Gastrocnemius medialis (tissue), 4 donors: Measurements from ENCODE around the gene PTPN20. TPM values are rescaled to one million over a fixed set of nuclear protein-coding genes. Genes with fewer than 3 reads are reported as not detected.

Experiments
- ATAC-seq, 2 donors: fragments of 150-250 bp; one replicate each; pipeline ENCODE4 v1.9.1; 2016
- DNase-seq, 2 donors: peaks; one replicate each; pipeline ENCODE4 v3.0.0-alpha.2; 2019
- H3K27ac ChIP-seq, 4 donors: fragments of 200-600 bp; sonication (generic); 1 replicate in 1 of 4; 2 replicates in 3 of 4; pipeline ENCODE4 v1.5.1; 2016 to 2018; ENCODE audit warnings: mild to moderate bottlenecking in 2 of 4, moderate library complexity in 1 of 4
- H3K27me3 ChIP-seq, 3 donors: fragments of 200-600 bp; sonication (generic) in 2 of 3; 1 replicate in 1 of 3; 2 replicates in 2 of 3; pipeline versions ENCODE4 v1.5.1 to v1.6.0; 2016 to 2019; ENCODE audit warnings: mild to moderate bottlenecking in 1 of 3, moderate library complexity in 1 of 3
- H3K36me3 ChIP-seq, 2 donors: fragments of 200-600 bp; sonication (generic) in 1 of 2; one replicate each; pipeline ENCODE4 v1.5.1; 2017 to 2018
- H3K4me1 ChIP-seq, 2 donors: fragments of 200-600 bp; sonication (generic) in 1 of 2; one replicate each; pipeline ENCODE4 v1.5.1; 2016 to 2017; ENCODE audit warnings: mild to moderate bottlenecking in 2 of 2
- H3K4me3 ChIP-seq, 4 donors: fragments of 200-600 bp; sonication (generic) in 3 of 4; 1 replicate in 1 of 4; 2 replicates in 3 of 4; pipeline ENCODE4 v1.5.1; 2016 to 2019; ENCODE audit warnings: mild to moderate bottlenecking in 2 of 4
- H3K9me3 ChIP-seq, 3 donors: fragments of 200-600 bp; sonication (generic) in 2 of 3; 1 replicate in 1 of 3; 2 replicates in 2 of 3; pipeline ENCODE4 v1.5.1; 2016 to 2019
- POLR2A ChIP-seq, 2 donors: fragments of 450-650 bp; IDR thresholded peaks; one replicate each; pipeline ENCODE4 v1.6.1; 2017; ENCODE audit warnings: antibody characterized with exemption in 2 of 2, mild to moderate bottlenecking in 2 of 2, moderate library complexity in 2 of 2
- in situ Hi-C, 4 donors: fragments of 200-750 bp; cut with MboI; loops; one replicate each; pipeline versions ENCODE4 v1.15.0 to v1.8.0; 2017; ENCODE audit warnings: low sequenced_read_pairs in 4 of 4
- intact Hi-C: fragments of 100-400 bp; cut with DNase I; formaldehyde crosslinking; loops from one replicate; pipeline ENCODE4 v1.15.1; 2023; ENCODE audit warnings: low total_unique reads
- total RNA-seq, 4 donors: library from RNA; depleted of rRNA; stranded (reverse); fragments of >200 nt; gene quantifications; one replicate each; pipeline versions ENCODE4 v1.1.0 to v1.2.3, GENCODE V29; 2016
- TF ChIP-seq, protein P1 (sequence below), 5 experiments: fragments of 450-650 bp in 3 of 5; fragments of 200-600 bp in 2 of 5; sonication (generic) in 2 of 5; IDR thresholded peaks in 4 of 5; conservative IDR thresholded peaks in 1 of 5; 1 replicate in 4 of 5; 2 replicates in 1 of 5; pipeline ENCODE4 v1.5.1; 2016 to 2019; ENCODE audit warnings: antibody characterized with exemption in 5 of 5, mild to moderate bottlenecking in 3 of 5, moderate library complexity in 3 of 5

Gene PTPN20
- total RNA-seq, 4 donors from 2014 or later, result 0.84 to 6.1 (median 5.1) TPM

DNA sequence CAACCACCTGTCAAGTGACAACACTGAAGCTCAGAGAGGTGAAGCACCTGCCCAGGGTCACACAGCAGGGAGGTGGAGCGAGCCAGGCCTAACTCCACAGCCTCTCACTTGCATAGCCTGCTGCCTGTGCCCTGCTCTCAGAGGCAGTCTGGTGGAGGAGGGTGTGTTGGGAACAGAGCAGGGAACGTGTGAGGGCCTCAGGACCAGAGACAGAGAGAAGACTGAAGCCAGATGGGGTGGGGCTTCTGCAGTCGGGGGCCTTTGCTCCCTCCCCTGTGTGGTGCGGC, 114.0 kb downstream of the PTPN20 start:
- in situ Hi-C loops, result loop anchor here in 2 of 4 donors (10.0 kb wide), 2 partner anchors 280 to 290 kb away; partner anchors contain the start of gene GDF10 (in 1 of the 2)
- ATAC-seq (no peak), DNase-seq (peak in 1 of 2 donors; percentile 6)
- H3K4me3 ChIP-seq, result no peak overlapping the region
- H3K9me3 ChIP-seq, result no peaks in the 10 kb centered on the region
- intact Hi-C loops, result loop anchor here (5.0 kb wide), 1 partner anchor 33 kb away; no protein-coding TSS in a partner anchor
- no peaks in the 10 kb centered on the region for H3K36me3 ChIP-seq
- TF ChIP-seq, protein P1, sequence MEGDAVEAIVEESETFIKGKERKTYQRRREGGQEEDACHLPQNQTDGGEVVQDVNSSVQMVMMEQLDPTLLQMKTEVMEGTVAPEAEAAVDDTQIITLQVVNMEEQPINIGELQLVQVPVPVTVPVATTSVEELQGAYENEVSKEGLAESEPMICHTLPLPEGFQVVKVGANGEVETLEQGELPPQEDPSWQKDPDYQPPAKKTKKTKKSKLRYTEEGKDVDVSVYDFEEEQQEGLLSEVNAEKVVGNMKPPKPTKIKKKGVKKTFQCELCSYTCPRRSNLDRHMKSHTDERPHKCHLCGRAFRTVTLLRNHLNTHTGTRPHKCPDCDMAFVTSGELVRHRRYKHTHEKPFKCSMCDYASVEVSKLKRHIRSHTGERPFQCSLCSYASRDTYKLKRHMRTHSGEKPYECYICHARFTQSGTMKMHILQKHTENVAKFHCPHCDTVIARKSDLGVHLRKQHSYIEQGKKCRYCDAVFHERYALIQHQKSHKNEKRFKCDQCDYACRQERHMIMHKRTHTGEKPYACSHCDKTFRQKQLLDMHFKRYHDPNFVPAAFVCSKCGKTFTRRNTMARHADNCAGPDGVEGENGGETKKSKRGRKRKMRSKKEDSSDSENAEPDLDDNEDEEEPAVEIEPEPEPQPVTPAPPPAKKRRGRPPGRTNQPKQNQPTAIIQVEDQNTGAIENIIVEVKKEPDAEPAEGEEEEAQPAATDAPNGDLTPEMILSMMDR (IDR thresholded peaks at IDR 0.05 in 4 of 5, conservative IDR thresholded peaks at IDR 0.05 in 1 of 5), result no peak
- TF ChIP-seq POLR2A (IDR thresholded peaks at IDR 0.05), result no peak
- no peak overlapping the region for H3K27ac ChIP-seq
- H3K4me1 ChIP-seq, result no peaks in the 10 kb centered on the region
- no peaks in the 10 kb centered on the region for H3K27me3 ChIP-seq

DNA sequence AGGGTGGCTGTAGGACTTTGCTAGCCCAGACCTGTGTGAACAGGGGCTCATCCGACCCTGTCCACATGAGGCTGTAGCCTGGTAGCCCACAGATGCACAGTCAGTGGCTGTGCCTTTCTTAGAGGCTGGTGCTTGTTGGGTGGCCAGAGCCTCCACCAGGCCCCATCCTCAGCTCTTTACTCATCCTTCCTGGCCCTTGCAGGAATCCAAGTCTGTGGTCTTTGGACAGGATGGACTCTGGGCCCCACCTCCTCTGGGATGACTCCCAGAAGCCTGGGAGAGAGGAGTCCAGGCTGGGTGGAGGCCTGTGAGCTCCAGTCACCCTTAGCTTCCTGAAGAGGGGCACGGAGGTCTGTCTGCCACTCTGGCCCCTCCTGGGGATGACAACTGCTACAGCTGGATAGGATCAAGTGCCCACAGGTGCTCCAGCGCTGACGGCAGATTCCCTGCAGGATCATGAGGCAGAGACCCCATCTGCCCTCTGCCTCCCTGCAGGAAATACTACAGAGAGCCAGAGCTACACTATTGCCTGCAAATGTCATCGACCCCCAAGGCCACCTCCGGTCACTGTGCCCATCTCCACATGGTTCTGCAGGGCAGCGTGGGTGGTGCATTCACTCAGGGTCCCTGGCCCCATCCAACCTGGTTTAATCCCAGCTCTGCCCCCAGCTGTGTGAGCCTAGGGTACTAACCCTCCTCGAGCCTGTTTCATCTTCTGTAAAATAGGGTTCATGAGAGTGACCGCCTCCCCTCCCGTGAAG, 114.5 kb downstream of the PTPN20 start:
- intact Hi-C loops, result loop anchor here (5.0 kb wide), 1 partner anchor 33 kb away; no protein-coding TSS in a partner anchor
- TF ChIP-seq POLR2A (IDR thresholded peaks at IDR 0.05), result no peak
- TF ChIP-seq, protein P1 (IDR thresholded peaks at IDR 0.05 in 4 of 5, conservative IDR thresholded peaks at IDR 0.05 in 1 of 5), result no peak
- Histone ChIP-seq H3K4me3 (no peak overlapping the region), H3K4me1 (no peaks in the 10 kb centered on the region), H3K36me3 (no peaks in the 10 kb centered on the region), H3K27ac (no peak overlapping the region), H3K9me3 (no peaks in the 10 kb centered on the region), H3K27me3 (no peaks in the 10 kb centered on the region)
- in situ Hi-C loops, result loop anchor here in 2 of 4 donors (10.0 kb wide), 2 partner anchors 279 to 289 kb away; partner anchors contain the start of gene GDF10 (in 1 of the 2)
- ATAC-seq, result no peak
- peak in 1 of 2 donors; percentile 42 for DNase-seq

DNA sequence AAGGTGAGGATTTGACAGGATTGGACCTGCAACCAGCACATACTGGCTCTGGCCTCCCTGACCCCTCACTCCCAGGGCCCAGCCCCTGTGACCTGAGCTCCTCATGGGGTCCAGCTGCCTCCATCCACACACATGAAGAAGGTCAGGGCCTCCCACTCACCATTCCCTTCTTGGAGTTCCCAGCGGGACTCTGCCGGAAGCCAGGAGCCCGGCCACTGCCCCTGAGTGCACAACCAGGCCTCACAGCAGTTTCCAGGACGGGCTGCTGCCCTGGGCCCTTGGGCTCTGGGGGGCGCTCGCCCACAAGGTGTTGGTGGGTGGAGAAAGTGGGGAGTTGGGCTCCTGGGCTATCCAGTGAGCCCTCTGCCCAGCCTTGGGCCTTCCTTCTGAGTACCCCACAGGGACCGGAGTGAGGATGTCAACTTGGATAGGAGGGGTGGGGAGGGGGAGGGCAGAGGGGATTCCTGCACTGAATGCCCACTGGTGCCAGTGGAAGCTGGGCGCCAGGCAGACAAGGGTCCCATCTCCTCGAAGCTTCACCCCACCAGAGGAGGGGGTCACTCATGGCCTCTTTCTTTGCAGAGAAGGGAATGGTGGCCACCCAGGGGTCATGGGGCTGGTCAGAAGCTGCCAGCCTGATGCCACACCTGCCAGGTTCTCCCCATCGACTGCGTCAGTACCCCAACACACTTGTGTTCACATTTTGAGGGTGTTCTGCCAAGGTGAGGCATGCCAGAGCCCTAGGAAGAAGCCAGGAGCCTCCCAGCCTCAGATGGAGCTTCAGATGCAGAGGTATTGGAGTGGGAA, 115.3 kb downstream of the PTPN20 start:
- in situ Hi-C loops (loop anchor here in 2 of 4 donors (10.0 kb wide), 2 partner anchors 278 to 288 kb away; partner anchors contain the start of gene GDF10 (in 1 of the 2)), intact Hi-C loops (loop anchor here (5.0 kb wide), 1 partner anchor 34 kb away; no protein-coding TSS in a partner anchor)
- peak in 1 of 2 donors; percentile 6 for DNase-seq
- no peak overlapping the region for H3K27ac ChIP-seq
- H3K27me3 ChIP-seq, result no peaks in the 10 kb centered on the region
- TF ChIP-seq POLR2A (IDR thresholded peaks at IDR 0.05), result no peak
- TF ChIP-seq, protein P1 (IDR thresholded peaks at IDR 0.05 in 4 of 5, conservative IDR thresholded peaks at IDR 0.05 in 1 of 5), result no peak
- ATAC-seq, result no peak
- H3K36me3 ChIP-seq, result no peaks in the 10 kb centered on the region
- H3K4me1 ChIP-seq, result no peaks in the 10 kb centered on the region
- no peaks in the 10 kb centered on the region for H3K9me3 ChIP-seq
- no peak overlapping the region for H3K4me3 ChIP-seq

DNA sequence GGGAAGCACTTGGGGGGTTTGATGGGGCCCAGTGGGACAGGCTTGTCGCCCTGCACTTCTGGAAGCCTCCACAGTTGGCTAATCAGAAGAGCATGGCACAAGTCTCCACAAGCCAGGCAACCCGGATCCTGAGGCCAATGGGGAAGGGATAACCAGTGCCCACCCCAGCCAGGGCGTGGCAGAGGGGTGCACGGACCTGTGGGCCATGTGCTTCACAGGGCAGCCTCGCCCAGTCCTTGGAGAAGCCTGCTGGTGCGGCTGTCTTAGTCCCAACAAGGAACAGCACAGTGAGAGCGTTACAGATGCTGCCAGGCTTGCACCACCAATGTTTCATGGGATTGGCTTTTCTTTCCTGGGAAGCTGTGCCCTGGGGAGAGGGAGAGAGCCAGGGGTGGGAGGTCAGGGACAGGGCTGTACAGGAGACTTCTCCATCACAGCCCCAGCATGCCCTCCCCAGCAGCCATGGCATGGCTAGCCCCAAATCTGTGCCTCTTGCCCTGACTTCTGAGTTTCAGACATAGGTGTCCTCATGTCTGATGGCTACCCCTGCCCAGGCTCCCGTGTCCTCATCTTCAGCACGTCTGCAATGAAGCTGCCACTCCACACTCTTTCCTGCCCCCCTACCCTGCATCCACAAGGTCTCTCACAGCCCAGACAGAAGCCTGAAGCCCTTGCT, 116.0 kb downstream of the PTPN20 start:
- no peak overlapping the region for H3K4me3 ChIP-seq
- H3K9me3 ChIP-seq, result no peaks in the 10 kb centered on the region
- no peak overlapping the region for H3K27ac ChIP-seq
- H3K36me3 ChIP-seq, result no peaks in the 10 kb centered on the region
- H3K27me3 ChIP-seq, result no peaks in the 10 kb centered on the region
- DNase-seq, result no peak
- in situ Hi-C loops (loop anchor here in 2 of 4 donors (10.0 kb wide), 2 partner anchors 278 to 288 kb away; partner anchors contain the start of gene GDF10 (in 1 of the 2)), intact Hi-C loops (loop anchor here (5.0 kb wide), 1 partner anchor 35 kb away; no protein-coding TSS in a partner anchor)
- H3K4me1 ChIP-seq, result no peaks in the 10 kb centered on the region
- ATAC-seq, result no peak
- TF ChIP-seq POLR2A (IDR thresholded peaks at IDR 0.05), result no peak
- TF ChIP-seq, protein P1 (IDR thresholded peaks at IDR 0.05 in 4 of 5, conservative IDR thresholded peaks at IDR 0.05 in 1 of 5), result no peak
